Left renal cortex interstitium (tissue), 4 donors: ENCODE measurements around the gene NOXRED1. TPM values are rescaled to one million over a fixed set of nuclear protein-coding genes. Genes with fewer than 3 reads are reported as not detected.

Source experiments
- DNase-seq, 4 donors: peaks; one replicate each; pipeline ENCODE4 v3.0.0-alpha.2; 2013; ENCODE audit warnings: low read depth in 4 of 4, low spot score in 2 of 4, missing footprints in 1 of 4
- polyA plus RNA-seq, 4 donors: library from polyadenylated mRNA; unstranded; fragments of 120-200 nt; gene quantifications; one replicate each; pipeline ENCODE4 v1.2.1, GENCODE V29; 2013; ENCODE audit not compliant: insufficient read length in 4 of 4

NOXRED1 gene
- polyA plus RNA-seq, 4 donors, result 1.8 to 4.1 (median 2.6) TPM

GRCh38 chr14:77409131-77409533 is 14.2 kb downstream of the NOXRED1 start:
- DNase-seq, result no peak

- no peak for DNase-seq
Measured at GRCh38 chr14:77407158-77407557, 16.2 kb downstream of the NOXRED1 start.

GRCh38 chr14:77406718-77407117 is 16.6 kb downstream of the NOXRED1 start:
- DNase-seq, result no peak

GRCh38 chr14:77406086-77406485 is 17.2 kb downstream of the NOXRED1 start:
- no peak for DNase-seq

GRCh38 chr14:77403768-77404167 is 19.6 kb downstream of the NOXRED1 start:
- no peak for DNase-seq

GRCh38 chr14:77400216-77400615 is 23.1 kb downstream of the NOXRED1 start:
- no peak for DNase-seq

GRCh38 chr14:77390188-77390587 is 33.1 kb downstream of the NOXRED1 start:
- no peak for DNase-seq

GRCh38 chr14:77378701-77379100 is 44.6 kb downstream of the NOXRED1 start:
- DNase-seq, result no peak

GRCh38 chr14:77377502-77377844 is 45.9 kb downstream of the NOXRED1 start:
- DNase-seq, result no peak

- DNase-seq, result peak; percentile 76 to 87 (median 80)
Measured at GRCh38 chr14:77376771-77377501, 46.4 kb downstream of the NOXRED1 start, which contains the start of the genes SAMD15 and TMED8. Gene SAMD15, plus strand, starts transcription at chr14:77377379. Its CDS starts 40 bp downstream, at chr14:77377419. Gene TMED8, minus strand, starts transcription at chr14:77377094. Its CDS starts 41 bp downstream, at chr14:77377053.

GRCh38 chr14:77375973-77376770 is 47.2 kb downstream of the NOXRED1 start:
- DNase-seq, result peak in 2 of 4 donors; percentile 13 to 19

GRCh38 chr14:77375164-77375950 is 48.0 kb downstream of the NOXRED1 start:
- DNase-seq, result no peak

GRCh38 chr14:77372304-77372841 is 51.0 kb downstream of the NOXRED1 start:
- peak in 1 of 4 donors; percentile 32 for DNase-seq

GRCh38 chr14:77369285-77369684 is 54.0 kb downstream of the NOXRED1 start:
- no peak for DNase-seq

GRCh38 chr14:77364146-77364545 is 59.2 kb downstream of the NOXRED1 start:
- no peak for DNase-seq

GRCh38 chr14:77359626-77360025 is 63.7 kb downstream of the NOXRED1 start:
- no peak for DNase-seq

- DNase-seq, result no peak
Measured at GRCh38 chr14:77356899-77357298, 66.4 kb downstream of the NOXRED1 start.

GRCh38 chr14:77355811-77356210 is 67.5 kb downstream of the NOXRED1 start:
- DNase-seq, result no peak

GRCh38 chr14:77353469-77354141 is 69.7 kb downstream of the NOXRED1 start:
- no peak for DNase-seq

- peak in 1 of 4 donors; percentile 23 for DNase-seq
Measured at GRCh38 chr14:77347751-77348150, 75.6 kb downstream of the NOXRED1 start.
